Measurements from ENCODE around the gene CDPF1.

The CDPF1 gene

GRCh38 chr22:46240073-46240472 lies 10.0 kb downstream of the CDPF1 start:
- H3K79me2 ChIP-seq (ENCODE audit: insufficient read depth, low read depth), result no peaks in the 10 kb centered on the region
- H3K27ac ChIP-seq, result peak overlapping the region; percentile 62
- peak overlapping the region; percentile 29; the same call in 1 of the 2 replicates for H2AFZ ChIP-seq (ENCODE audit: low read depth)
- H3K4me1 ChIP-seq (ENCODE audit: low read depth, poor library complexity, severe bottlenecking), result peaks cover 47% of the 10 kb centered on the region
- H3K4me2 ChIP-seq, result peak overlapping the region; percentile 90
- no peaks in the 10 kb centered on the region for H3K27me3 ChIP-seq (ENCODE audit: insufficient read depth, low read depth)
- H3K4me3 ChIP-seq (IDR thresholded peaks at IDR 0.05; ENCODE audit: insufficient read depth, low read depth, low read length), result no peak overlapping the region
- TF ChIP-seq CTCF (conservative IDR thresholded peaks at IDR 0.05; ENCODE audit: low read depth, low read length), result no peak
- no peaks in the 10 kb centered on the region for H4K20me1 ChIP-seq (ENCODE audit: insufficient read depth)
- peak overlapping the region; percentile 10; the same call in 1 of the 2 replicates for H3K9ac ChIP-seq
- H3K36me3 ChIP-seq (ENCODE audit: insufficient read depth), result no peaks in the 10 kb centered on the region

GRCh38 chr22:46239261-46240048 lies 10.6 kb downstream of the CDPF1 start:
- Histone ChIP-seq H3K9ac (peak overlapping the region; percentile 10; the same call in 1 of the 2 replicates), H3K79me2 (ENCODE audit: insufficient read depth, low read depth) (no peaks in the 10 kb centered on the region), H3K4me1 (ENCODE audit: low read depth, poor library complexity, severe bottlenecking) (peaks cover 47% of the 10 kb centered on the region), H3K36me3 (ENCODE audit: insufficient read depth) (no peaks in the 10 kb centered on the region), H4K20me1 (ENCODE audit: insufficient read depth) (no peaks in the 10 kb centered on the region), H3K27ac (peak overlapping the region; percentile 62), H2AFZ (ENCODE audit: low read depth) (peak overlapping the region; percentile 29; the same call in 1 of the 2 replicates), H3K4me2 (peak overlapping the region; percentile 90), H3K4me3 (IDR thresholded peaks at IDR 0.05; ENCODE audit: insufficient read depth, low read depth, low read length) (no peak overlapping the region), H3K27me3 (ENCODE audit: insufficient read depth, low read depth) (no peaks in the 10 kb centered on the region)
- TF ChIP-seq CTCF (conservative IDR thresholded peaks at IDR 0.05; ENCODE audit: low read depth, low read length), result no peak

GRCh38 chr22:46238541-46238940 lies 11.6 kb downstream of the CDPF1 start:
- Histone ChIP-seq H3K4me2 (no peak overlapping the region), H3K4me1 (ENCODE audit: low read depth, poor library complexity, severe bottlenecking) (peaks cover 47% of the 10 kb centered on the region), H3K79me2 (ENCODE audit: insufficient read depth, low read depth) (no peaks in the 10 kb centered on the region), H3K9ac (no peak overlapping the region), H2AFZ (ENCODE audit: low read depth) (no peak overlapping the region), H3K36me3 (ENCODE audit: insufficient read depth) (no peaks in the 10 kb centered on the region), H3K27ac (no peak overlapping the region), H4K20me1 (ENCODE audit: insufficient read depth) (no peaks in the 10 kb centered on the region), H3K4me3 (IDR thresholded peaks at IDR 0.05; ENCODE audit: insufficient read depth, low read depth, low read length) (no peak overlapping the region), H3K27me3 (ENCODE audit: insufficient read depth, low read depth) (no peaks in the 10 kb centered on the region)
- TF ChIP-seq CTCF (conservative IDR thresholded peaks at IDR 0.05; ENCODE audit: low read depth, low read length), result no peak

GRCh38 chr22:46237453-46238124 lies 12.5 kb downstream of the CDPF1 start:
- Histone ChIP-seq H3K9ac (no peak overlapping the region), H3K4me1 (ENCODE audit: low read depth, poor library complexity, severe bottlenecking) (peaks cover 46% of the 10 kb centered on the region), H3K36me3 (ENCODE audit: insufficient read depth) (no peaks in the 10 kb centered on the region), H3K4me2 (no peak overlapping the region), H3K4me3 (IDR thresholded peaks at IDR 0.05; ENCODE audit: insufficient read depth, low read depth, low read length) (no peak overlapping the region), H3K27ac (no peak overlapping the region), H4K20me1 (ENCODE audit: insufficient read depth) (no peaks in the 10 kb centered on the region), H3K27me3 (ENCODE audit: insufficient read depth, low read depth) (no peaks in the 10 kb centered on the region), H2AFZ (ENCODE audit: low read depth) (no peak overlapping the region), H3K79me2 (ENCODE audit: insufficient read depth, low read depth) (no peaks in the 10 kb centered on the region)
- no peak for TF ChIP-seq CTCF (conservative IDR thresholded peaks at IDR 0.05; ENCODE audit: low read depth, low read length)

All from KMS-11 (cell line).